MM.1S (cell line): Measurements from ENCODE around the gene NRN1L.

Source experiments
- CTCF ChIP-seq: fragments of 300-600 bp; sonication (generic); IDR thresholded peaks from 2 replicates; pipeline ENCODE4 v1.5.1; 2016; ENCODE audit warnings: antibody characterized with exemption, low read length, mixed read lengths
- EZH2 ChIP-seq: fragments of 300-600 bp; sonication (generic); optimal IDR thresholded peaks from 2 replicates; pipeline ENCODE3; 2017; ENCODE audit warnings: low read depth, mild to moderate bottlenecking, antibody characterized with exemption, low read length, mixed read lengths
- EZH2phosphoT487 ChIP-seq: fragments of 300-600 bp; sonication (generic); IDR thresholded peaks from 2 replicates; pipeline ENCODE4 v1.6.1; 2018; ENCODE audit warnings: antibody characterized with exemption, low read length

- no peak for TF ChIP-seq EZH2
- no peak for TF ChIP-seq CTCF
- TF ChIP-seq EZH2phosphoT487 = no peak
These were observed 47.8 kb downstream of the NRN1L start for GRCh38 chr16:67932462-67932840.
